Cortex of kidney (tissue), 1 donor: ENCODE data around the gene CGB8.

ENCODE experiments used
- DNase-seq: peaks from one replicate; lab custom pipeline; 2025; lab: John Stamatoyannopoulos, UW

CGB8 gene

GRCh38 chr19:49006905-49007304 is 42.0 kb downstream of the CGB8 start:
- no peak for DNase-seq

GRCh38 chr19:49004964-49005614 is 43.8 kb downstream of the CGB8 start:
- no peak for DNase-seq

- DNase-seq, result no peak
These were observed 44.8 kb downstream of the CGB8 start for GRCh38 chr19:49004133-49004532.

- DNase-seq, result no peak
These were observed 49.2 kb downstream of the CGB8 start for GRCh38 chr19:48999481-49000325.

- no peak for DNase-seq
These were observed 50.9 kb downstream of the CGB8 start for GRCh38 chr19:48997972-48998371.
